Prostate gland (tissue), 2 donors: ENCODE measurements around the gene OPA1.

Experiments
- POLR2A ChIP-seq: fragments of 450-650 bp; IDR thresholded peaks from one replicate; pipeline ENCODE4 v1.6.1; 2016; ENCODE audit warnings: antibody characterized with exemption, mild to moderate bottlenecking
- TF ChIP-seq, protein P1 (sequence below), 4 experiments: fragments of 200-600 bp in 2 of 4; fragments of 450-650 bp in 2 of 4; sonication (generic) in 2 of 4; IDR thresholded peaks; 1 replicate in 3 of 4; 2 replicates in 1 of 4; pipeline ENCODE4 v1.5.1; 2016 to 2019; ENCODE audit warnings: antibody characterized with exemption in 4 of 4, mild to moderate bottlenecking in 2 of 4, moderate library complexity in 2 of 4

DNA sequence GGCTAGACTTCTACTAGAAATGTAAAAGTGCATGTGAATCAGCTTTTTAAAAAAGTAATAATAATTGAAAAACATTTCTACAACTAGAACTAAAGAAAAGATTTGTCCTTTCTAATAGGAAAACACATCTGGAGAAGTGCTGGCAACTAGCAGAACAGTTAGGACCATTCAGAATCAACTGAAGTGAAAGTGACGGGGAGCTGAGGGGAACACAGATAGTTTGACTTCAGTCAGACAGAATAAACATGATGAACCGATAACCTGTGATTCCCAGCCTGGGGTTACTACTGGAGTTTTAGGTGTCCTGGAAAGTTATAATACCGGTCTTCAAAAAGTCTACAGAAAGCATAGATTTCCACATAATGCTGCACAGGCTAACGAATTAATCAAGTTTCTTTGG is 28.1 kb downstream of the OPA1 start:
- TF ChIP-seq POLR2A: no peak
- TF ChIP-seq, protein P1, sequence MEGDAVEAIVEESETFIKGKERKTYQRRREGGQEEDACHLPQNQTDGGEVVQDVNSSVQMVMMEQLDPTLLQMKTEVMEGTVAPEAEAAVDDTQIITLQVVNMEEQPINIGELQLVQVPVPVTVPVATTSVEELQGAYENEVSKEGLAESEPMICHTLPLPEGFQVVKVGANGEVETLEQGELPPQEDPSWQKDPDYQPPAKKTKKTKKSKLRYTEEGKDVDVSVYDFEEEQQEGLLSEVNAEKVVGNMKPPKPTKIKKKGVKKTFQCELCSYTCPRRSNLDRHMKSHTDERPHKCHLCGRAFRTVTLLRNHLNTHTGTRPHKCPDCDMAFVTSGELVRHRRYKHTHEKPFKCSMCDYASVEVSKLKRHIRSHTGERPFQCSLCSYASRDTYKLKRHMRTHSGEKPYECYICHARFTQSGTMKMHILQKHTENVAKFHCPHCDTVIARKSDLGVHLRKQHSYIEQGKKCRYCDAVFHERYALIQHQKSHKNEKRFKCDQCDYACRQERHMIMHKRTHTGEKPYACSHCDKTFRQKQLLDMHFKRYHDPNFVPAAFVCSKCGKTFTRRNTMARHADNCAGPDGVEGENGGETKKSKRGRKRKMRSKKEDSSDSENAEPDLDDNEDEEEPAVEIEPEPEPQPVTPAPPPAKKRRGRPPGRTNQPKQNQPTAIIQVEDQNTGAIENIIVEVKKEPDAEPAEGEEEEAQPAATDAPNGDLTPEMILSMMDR (IDR thresholded peaks at IDR 0.05): no peak
